NCI-H1694 (cell line): ENCODE results near the gene SETDB2.
A peak's percentile ranks its signal among the peaks of the same experiment; 100 is the strongest.

Experiments
- DNase-seq: peaks from one replicate; lab custom pipeline; 2025; lab: John Stamatoyannopoulos, UW

Gene SETDB2

DNA sequence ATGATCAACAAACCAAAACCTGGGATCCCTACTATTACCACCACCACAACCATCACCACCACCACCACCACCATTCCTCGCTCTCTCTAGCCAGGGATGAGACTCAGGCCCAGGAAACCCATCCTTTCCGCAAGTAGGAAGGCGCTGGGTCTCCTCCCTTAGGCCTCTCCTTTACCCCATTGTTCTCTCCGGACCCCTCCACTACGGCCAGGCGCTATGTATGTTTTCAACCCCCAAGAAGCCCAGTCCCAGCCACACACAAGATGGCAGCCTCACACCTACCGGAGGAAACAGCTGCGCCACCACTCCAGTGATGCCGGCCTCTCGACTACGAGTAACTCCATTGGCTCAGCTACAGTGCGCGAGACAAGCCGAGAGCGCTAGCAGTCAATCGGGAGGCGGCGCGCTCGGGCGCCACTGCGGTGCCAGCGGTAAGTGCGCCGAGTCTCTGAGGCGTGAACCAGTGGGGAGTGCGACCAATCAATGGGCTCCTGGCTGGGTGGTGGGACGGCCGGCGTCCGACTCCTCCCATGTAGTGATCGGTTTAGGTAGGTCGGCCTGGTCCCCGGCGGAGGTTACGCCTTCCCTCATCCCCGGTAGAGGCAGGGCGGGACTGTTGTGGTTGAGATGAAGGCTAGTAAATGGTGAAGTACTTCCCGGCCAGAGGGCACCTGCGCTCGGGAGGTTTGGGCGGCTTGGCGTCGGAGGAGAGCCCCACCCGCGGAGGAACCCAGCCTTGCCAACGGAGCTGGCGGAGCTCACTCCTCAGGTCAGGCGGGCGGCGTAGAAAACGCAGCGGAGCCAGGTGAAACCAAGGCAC, at the start of gene SETDB2, which contains the start of gene CAB39L:
TSS of gene SETDB2 (plus strand) at position 571 of the 820 bp plus-strand sequence. CDS start 7,620 bp downstream, outside the sequence.
TSS of gene CAB39L (minus strand) at position 361 of the 820 bp plus-strand sequence. CDS start 61,154 bp downstream, outside the sequence.
- DNase-seq = peak; percentile 95

DNA sequence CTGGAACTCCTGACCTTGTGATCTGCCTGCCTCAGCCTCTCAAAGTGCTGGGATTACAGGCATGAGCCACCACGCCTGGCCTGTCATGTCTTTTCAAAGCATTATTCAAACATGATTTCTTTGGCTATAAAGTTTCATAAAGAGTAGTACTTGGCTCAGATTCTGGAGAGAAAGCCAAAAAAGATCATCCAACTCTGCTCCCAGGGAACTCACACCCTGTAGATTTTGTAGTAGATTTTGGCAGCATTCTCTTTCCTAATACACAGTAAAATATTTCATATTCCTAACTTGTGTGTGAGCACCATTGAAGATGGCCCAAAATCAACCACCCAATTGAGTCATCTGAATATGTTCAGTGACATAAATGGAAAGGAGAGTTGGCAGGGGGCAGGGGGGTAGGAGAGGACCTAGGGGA, 48.6 kb upstream of the SETDB2 start:
- no peak for DNase-seq

- DNase-seq = no peak
These were observed 48.1 kb upstream of the SETDB2 start for GRCh38 chr13:49395878-49396380.

DNA sequence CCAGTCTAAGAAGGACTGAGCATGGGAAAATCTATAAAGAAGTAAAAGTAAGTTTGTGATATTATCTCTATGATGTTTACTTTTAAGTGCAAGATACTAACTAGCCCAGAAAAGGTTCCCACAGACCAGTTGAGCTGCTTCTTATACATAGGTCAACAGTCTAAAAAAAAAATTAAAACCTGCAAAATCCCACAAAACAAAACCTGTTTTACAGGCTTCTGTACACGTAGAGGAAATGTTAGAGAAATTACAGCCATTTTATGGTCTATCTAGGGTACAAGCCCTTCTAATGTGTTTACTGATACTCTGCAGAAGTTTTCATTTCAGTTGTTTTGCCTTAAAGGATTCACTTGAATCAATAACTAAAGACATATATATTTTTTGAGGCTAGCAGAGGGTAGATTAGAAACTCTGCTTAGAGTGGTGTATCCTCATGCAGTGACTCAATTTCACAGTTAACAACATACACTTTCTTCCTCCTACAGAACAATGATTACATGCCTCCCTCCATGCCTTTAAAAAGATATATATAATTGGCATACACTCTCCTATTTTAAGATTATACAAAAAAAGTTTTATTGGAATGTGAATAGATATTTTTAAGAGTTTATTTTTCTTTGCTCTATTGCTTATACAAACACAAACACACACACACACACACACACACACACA, 44.1 kb upstream of the SETDB2 start:
- DNase-seq = no peak

DNA sequence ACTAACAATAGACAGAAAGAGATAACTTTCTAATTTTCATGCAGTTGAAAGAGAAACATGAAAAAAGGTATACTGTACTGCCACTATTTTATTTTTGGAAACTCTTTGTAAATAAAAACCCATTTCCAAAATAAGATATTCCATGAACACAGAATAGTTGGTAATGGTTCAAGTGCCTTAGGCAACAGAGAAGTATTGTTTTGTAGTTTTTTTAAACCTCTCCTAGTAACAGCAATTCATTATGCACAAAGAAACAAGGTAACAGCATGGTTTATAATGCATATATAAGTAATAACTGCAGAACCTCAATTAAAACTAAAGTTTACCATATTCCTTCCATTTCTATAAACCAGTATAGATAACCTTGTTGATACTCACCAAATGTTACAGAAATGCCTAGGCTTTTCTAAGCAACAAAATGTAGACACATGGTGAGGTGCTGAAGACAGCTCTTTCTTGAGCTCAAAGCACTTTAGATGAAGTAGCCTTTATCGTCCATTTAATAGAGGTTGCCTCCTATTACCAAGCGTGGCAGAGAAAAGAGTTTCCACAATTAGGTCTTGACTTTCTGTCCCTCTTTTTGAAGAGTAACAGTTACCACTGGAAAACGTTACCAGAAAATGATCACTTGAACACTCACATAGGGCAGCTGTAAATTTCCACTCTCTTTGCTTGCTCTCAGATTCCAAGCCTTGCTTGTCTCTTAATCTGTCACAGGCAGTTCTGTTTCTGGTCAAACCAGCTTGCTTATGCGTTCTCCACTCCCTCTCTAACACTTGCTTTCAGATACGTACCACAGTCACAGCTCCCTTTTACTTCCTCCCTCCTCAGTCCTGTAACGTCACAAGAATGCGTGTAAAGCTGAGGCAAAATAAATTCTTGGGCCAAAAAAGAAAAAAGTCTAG, 43.1 kb upstream of the SETDB2 start:
- DNase-seq = no peak

- DNase-seq = no peak
These were observed 39.9 kb upstream of the SETDB2 start for GRCh38 chr13:49403996-49404702.

DNA sequence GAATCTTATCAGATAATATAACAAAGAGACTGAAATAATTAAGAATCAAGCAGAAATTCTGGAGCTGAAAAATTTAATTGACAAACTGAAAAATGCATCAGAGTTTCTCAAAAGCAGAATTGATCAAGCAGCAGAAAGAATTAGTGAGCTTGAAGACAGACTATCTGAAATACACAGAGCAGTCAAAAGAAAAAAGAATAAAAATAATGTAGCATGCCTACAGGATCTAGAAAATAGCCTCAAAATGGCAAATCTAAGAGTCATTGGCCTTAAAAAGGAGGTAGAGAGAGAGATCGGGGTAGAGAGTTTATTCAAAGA, 39.4 kb upstream of the SETDB2 start:
- DNase-seq = no peak

GRCh38 chr13:49407068-49407467, 37.0 kb upstream of the SETDB2 start:
- DNase-seq = no peak

DNA sequence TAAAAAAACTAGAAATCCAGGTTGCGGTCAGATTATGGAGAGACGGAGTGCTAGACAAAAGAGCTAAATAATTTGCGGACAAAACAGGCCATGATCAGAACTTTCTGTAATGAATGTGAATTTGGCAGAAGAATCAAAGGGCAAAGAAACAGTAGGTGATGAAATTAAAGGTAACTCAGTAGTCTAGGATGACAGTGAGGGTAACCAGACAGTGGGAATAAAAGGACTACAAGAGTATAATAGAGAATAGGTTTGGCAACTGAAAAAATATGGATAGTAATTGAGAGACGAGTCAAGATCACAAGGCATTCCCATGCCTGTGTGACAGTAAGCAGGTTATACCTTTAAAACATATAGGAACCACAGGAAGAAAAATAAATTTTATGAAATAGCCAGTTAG, 36.1 kb upstream of the SETDB2 start:
- DNase-seq = no peak

DNA sequence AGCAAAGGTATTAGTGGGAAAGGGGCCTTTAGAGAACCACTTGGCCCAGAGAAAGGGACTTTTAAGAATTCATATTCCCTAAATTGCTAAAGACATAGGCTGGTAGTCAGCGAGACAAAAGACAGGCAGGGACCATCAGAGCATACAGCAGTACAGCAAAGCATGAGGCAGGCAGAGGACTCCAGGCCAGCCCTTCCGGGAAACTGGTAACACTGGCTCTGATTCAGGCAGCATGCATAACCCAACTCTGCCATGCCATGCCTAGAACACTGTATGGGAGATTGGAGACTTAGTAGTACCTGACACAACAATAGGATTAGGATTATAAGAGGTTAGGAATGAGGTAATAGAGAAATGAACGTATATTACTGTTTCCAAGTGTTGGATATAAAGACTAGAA, 35.1 kb upstream of the SETDB2 start:
- no peak for DNase-seq

- no peak for DNase-seq
These were observed 34.1 kb upstream of the SETDB2 start for GRCh38 chr13:49410006-49410405.

- no peak for DNase-seq
These were observed 33.6 kb upstream of the SETDB2 start for GRCh38 chr13:49410477-49410876.

- no peak for DNase-seq
These were observed 32.7 kb upstream of the SETDB2 start for GRCh38 chr13:49411353-49411752.

- no peak for DNase-seq
These were observed 31.3 kb upstream of the SETDB2 start for GRCh38 chr13:49412749-49413148.

- DNase-seq = no peak
These were observed 26.9 kb upstream of the SETDB2 start for GRCh38 chr13:49417161-49417560.

DNA sequence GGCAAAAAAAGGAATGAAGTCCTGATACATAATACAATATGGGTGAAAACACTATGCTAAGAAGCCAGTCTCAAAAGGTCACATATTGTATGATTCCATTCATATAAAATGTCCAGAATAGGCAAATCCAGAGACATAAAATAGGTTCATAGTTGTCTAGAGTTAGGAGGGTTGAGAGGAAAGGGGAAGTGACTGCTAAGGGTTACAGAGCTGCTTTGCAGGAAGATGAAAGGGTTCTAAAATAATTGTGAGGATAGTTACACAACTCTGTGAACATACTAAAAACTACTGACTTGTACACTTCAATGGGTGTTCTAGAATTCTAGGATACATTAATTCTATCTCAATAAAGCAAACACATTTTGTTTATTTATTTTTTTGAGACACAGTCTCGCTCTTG, 25.9 kb upstream of the SETDB2 start:
- no peak for DNase-seq

DNA sequence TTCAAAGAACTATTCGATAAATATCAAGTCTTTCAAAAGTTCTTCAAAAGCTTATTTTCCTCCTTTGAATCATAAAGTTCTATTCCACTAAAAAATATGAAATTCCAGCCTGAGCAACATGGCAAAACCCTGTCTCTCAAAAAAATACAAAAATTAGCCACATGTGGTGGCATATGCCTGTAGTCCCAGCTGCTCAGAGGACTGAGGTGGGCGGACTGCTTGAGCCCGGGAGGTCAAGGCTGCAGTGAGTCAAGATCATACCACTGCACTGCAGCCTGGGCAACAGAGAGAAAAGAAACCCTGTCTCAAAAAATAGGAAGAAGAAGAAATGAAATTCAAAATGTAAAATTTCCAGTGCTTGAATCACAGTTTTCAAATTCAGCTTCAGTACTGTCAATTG, 24.8 kb upstream of the SETDB2 start:
- DNase-seq = no peak

- DNase-seq = no peak
These were observed 22.7 kb upstream of the SETDB2 start for GRCh38 chr13:49421391-49421790.

DNA sequence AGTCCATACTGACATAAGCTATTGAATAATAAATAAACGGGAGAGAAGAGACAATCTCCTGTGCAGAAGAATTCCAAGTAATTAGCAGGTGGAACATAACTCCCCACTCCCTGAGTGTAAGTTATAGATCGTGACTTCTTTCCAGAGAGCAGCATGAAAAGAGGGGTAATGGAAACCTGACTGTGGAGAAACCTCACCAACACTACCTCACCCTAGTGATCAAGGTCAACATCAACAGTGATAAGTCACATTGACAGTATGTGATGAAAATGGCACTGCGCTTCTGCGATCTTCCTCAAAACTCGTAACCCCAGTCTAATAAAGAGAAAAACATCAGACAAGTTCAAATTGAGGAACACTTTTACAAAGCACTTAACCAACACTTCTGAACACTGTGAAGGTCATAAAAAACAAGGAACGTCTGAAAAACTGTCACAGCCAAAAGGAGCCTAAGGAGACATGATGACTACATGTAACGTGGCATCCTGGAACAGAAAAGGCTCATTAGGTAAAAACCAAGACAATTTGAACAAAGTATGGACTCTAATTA, 20.0 kb upstream of the SETDB2 start:
- DNase-seq = no peak

- DNase-seq = no peak
These were observed 15.9 kb upstream of the SETDB2 start for GRCh38 chr13:49428041-49428763.

GRCh38 chr13:49429121-49429520, 15.0 kb upstream of the SETDB2 start:
- DNase-seq = no peak
